GM12878 (cell line): Measurements from ENCODE around the gene KIAA1217.

Source experiments
- CBX5 ChIP-seq: sonication (generic); IDR thresholded peaks from 2 replicates; pipeline ENCODE4 v1.6.1; 2016; ENCODE audit warnings: low read depth, moderate library complexity, mild to moderate bottlenecking, inconsistent platforms
- CTCF ChIP-seq, 3 experiments: IDR thresholded peaks in 2 of 3; conservative IDR thresholded peaks in 1 of 3; 2 replicates each; pipeline ENCODE4 v1.5.1; 2011; ENCODE audit warnings: low read depth in 3 of 3, low read length in 3 of 3, mild to moderate bottlenecking in 3 of 3, control low read depth in 2 of 3, moderate library complexity in 2 of 3, inconsistent platforms in 1 of 3, mixed read lengths in 1 of 3; ENCODE audit not compliant: control insufficient read depth in 2 of 3, insufficient read depth in 1 of 3; ENCODE audit errors: extremely low read depth in 1 of 3
- POLR2A ChIP-seq: IDR thresholded peaks from 2 replicates; pipeline ENCODE4 v1.6.1; 2011; ENCODE audit warnings: low read depth, mild to moderate bottlenecking, low read length
- RB1 ChIP-seq: fragments of 450-650 bp; formaldehyde crosslinking; IDR thresholded peaks from 2 replicates; pipeline ENCODE4 v1.6.1; 2017; ENCODE audit warnings: mild to moderate bottlenecking, borderline replicate concordance
- SMAD5 ChIP-seq: IDR thresholded peaks from 2 replicates; pipeline ENCODE4 v1.6.1; 2016; ENCODE audit warnings: antibody characterized with exemption, low read depth
- ZNF274 ChIP-seq: IDR thresholded peaks from one replicate; pipeline ENCODE4 v1.8.0; 2011; ENCODE audit not compliant: insufficient read length, insufficient read depth

GRCh38 chr10:24382979-24383663, 174.2 kb downstream of the KIAA1217 start:
- TF ChIP-seq POLR2A (no peak), RB1 (no peak), SMAD5 (no peak), CBX5 (0 out of 2 replicates have a peak, but pooled peaks have one; percentile 27), CTCF (IDR thresholded peaks at IDR 0.05 in 2 of 3, conservative IDR thresholded peaks at IDR 0.05 in 1 of 3; ENCODE audit: control insufficient read depth in 2 of 3, extremely low read depth in 1 of 3, insufficient read depth in 1 of 3, low read depth in 3 of 3, low read length in 3 of 3) (no peak), ZNF274 (no peak)
